Epithelial cell of proximal tubule (primary cell): ENCODE measurements around the gene SORCS2. TPM values are rescaled to one million over a fixed set of nuclear protein-coding genes. Genes with fewer than 3 reads are reported as not detected.

Source experiments
- DNase-seq: peaks from one replicate; pipeline ENCODE4 v3.0.0-alpha.2; 2011; ENCODE audit warnings: low read depth
- H3K4me3 ChIP-seq: 2 replicates; pipeline ENCODE4 v1.5.1; 2011; ENCODE audit warnings: low read depth, mild to moderate bottlenecking, low read length
- CTCF ChIP-seq: conservative IDR thresholded peaks from 2 replicates; pipeline ENCODE4 v1.5.1; 2012; ENCODE audit warnings: low read depth, mild to moderate bottlenecking, low read length
- total RNA-seq: library from RNA; depleted of rRNA; stranded (reverse); fragments of >200 nt; gene quantifications from 2 replicates; pipeline ENCODE4 v1.2.3, GENCODE V29; 2015

SORCS2 gene
- total RNA-seq, 1 donor from 2014 or later, result 0.29 TPM

GRCh38 chr4:7614350-7614949, 422.1 kb downstream of the SORCS2 start:
- DNase-seq, result no peak
- TF ChIP-seq CTCF, result no peak
- no peak overlapping the region for H3K4me3 ChIP-seq

GRCh38 chr4:7616193-7616592, 423.9 kb downstream of the SORCS2 start:
- no peak for TF ChIP-seq CTCF
- no peak for DNase-seq
- no peak overlapping the region for H3K4me3 ChIP-seq

GRCh38 chr4:7618361-7618760, 426.0 kb downstream of the SORCS2 start:
- TF ChIP-seq CTCF, result no peak
- H3K4me3 ChIP-seq, result no peak overlapping the region
- no peak for DNase-seq

- DNase-seq, result no peak
- TF ChIP-seq CTCF, result no peak
- no peak overlapping the region for H3K4me3 ChIP-seq
Measured at GRCh38 chr4:7620086-7620813, 427.9 kb downstream of the SORCS2 start.

GRCh38 chr4:7620814-7621176, 428.5 kb downstream of the SORCS2 start:
- DNase-seq, result no peak
- H3K4me3 ChIP-seq, result no peak overlapping the region
- TF ChIP-seq CTCF, result no peak

- H3K4me3 ChIP-seq, result no peak overlapping the region
- no peak for TF ChIP-seq CTCF
- DNase-seq, result no peak
Measured at GRCh38 chr4:7621252-7622035, 429.1 kb downstream of the SORCS2 start.

GRCh38 chr4:7622371-7622770, 430.0 kb downstream of the SORCS2 start:
- no peak for TF ChIP-seq CTCF
- DNase-seq, result no peak
- no peak overlapping the region for H3K4me3 ChIP-seq
